Loucy (cell line): ENCODE measurements around the gene CRAMP1.

ENCODE experiments used
- H2AFZ ChIP-seq: fragments of 200-600 bp; sonication (generic); 2 replicates; pipeline ENCODE4 v1.6.0; 2016; ENCODE audit warnings: antibody characterized with exemption, mild to moderate bottlenecking, low read length, moderate library complexity
- H3F3A ChIP-seq: fragments of 200-600 bp; 2 replicates; pipeline ENCODE4 v1.6.0; 2016; ENCODE audit warnings: antibody characterized with exemption, low read depth, mild to moderate bottlenecking
- H3K27me3 ChIP-seq: fragments of 200-600 bp; sonication (generic); 2 replicates; pipeline ENCODE4 v1.6.1; 2014; ENCODE audit warnings: low read length, mild to moderate bottlenecking; ENCODE audit not compliant: insufficient read depth, poor library complexity, severe bottlenecking
- H3K36me3 ChIP-seq: fragments of 200-600 bp; sonication (generic); 2 replicates; pipeline ENCODE4 v1.6.1; 2016; ENCODE audit warnings: low read length; ENCODE audit not compliant: insufficient read depth
- H3K4me1 ChIP-seq: fragments of 200-600 bp; sonication (generic); 2 replicates; pipeline ENCODE4 v1.5.1; 2014; ENCODE audit warnings: low read length, mild to moderate bottlenecking; ENCODE audit not compliant: insufficient read depth, poor library complexity, severe bottlenecking
- H3K4me2 ChIP-seq: fragments of 200-600 bp; sonication (generic); 2 replicates; pipeline ENCODE4 v1.6.0; 2014; ENCODE audit warnings: antibody characterized with exemption, low read length, low read depth, mild to moderate bottlenecking; ENCODE audit not compliant: poor library complexity, severe bottlenecking
- H3K4me3 ChIP-seq: fragments of 200-600 bp; sonication (generic); 2 replicates; pipeline ENCODE4 v1.5.1; 2014; ENCODE audit warnings: low read length, mild to moderate bottlenecking, mixed read lengths; ENCODE audit not compliant: poor library complexity, severe bottlenecking
- H3K79me2 ChIP-seq: fragments of 200-600 bp; sonication (generic); 2 replicates; pipeline ENCODE4 v1.6.1; 2014; ENCODE audit warnings: low read length; ENCODE audit not compliant: insufficient read depth
- H3K9ac ChIP-seq: fragments of 200-600 bp; sonication (generic); 2 replicates; pipeline ENCODE4 v1.6.0; 2014; ENCODE audit warnings: mild to moderate bottlenecking, low read depth, low read length, moderate library complexity; ENCODE audit not compliant: poor library complexity, severe bottlenecking
- H3K9me2 ChIP-seq: fragments of 200-600 bp; sonication (generic); replicated peaks from 2 replicates; pipeline ENCODE4 v1.6.1; 2016; ENCODE audit warnings: low read depth, low read length, mixed read lengths
- H3K9me3 ChIP-seq: fragments of 200-600 bp; sonication (generic); 2 replicates; pipeline ENCODE4 v1.6.1; 2014; ENCODE audit warnings: mild to moderate bottlenecking, antibody characterized with exemption, low read length, low read depth; ENCODE audit not compliant: insufficient read depth
- H4K20me1 ChIP-seq: fragments of 200-600 bp; sonication (generic); 2 replicates; pipeline ENCODE4 v1.6.0; 2014; ENCODE audit warnings: antibody characterized with exemption, low read length, mild to moderate bottlenecking; ENCODE audit not compliant: insufficient read depth, poor library complexity, severe bottlenecking
- CTCF ChIP-seq: fragments of 200-600 bp; sonication (generic); conservative IDR thresholded peaks from 2 replicates; pipeline ENCODE4 v1.5.1; 2014; ENCODE audit warnings: mild to moderate bottlenecking, antibody characterized with exemption, low read length
- EZH2phosphoT487 ChIP-seq: fragments of 200-600 bp; IDR thresholded peaks from 2 replicates; pipeline ENCODE4 v1.6.1; 2018; ENCODE audit warnings: antibody characterized with exemption, mild to moderate bottlenecking, moderate library complexity, borderline replicate concordance

Gene CRAMP1

DNA sequence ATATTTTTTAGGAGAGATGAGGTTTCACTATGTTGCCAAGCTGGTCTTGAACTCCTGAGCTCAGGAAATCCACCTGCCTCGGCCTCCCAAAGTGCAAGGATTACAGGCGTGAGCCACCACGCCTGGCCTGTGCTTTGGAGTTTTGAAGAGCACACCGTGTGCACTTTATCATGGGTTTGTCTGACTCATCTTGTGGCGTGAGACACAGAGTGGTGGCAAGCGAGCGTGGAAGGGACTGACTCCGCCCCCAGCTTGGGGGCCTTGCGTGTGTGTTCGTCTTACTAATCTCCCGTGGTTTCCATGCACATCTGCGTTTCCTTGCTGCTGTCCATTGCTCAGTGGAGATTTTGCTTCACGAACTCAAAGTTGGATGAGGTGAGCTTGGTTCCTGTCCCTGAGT is 22.9 kb downstream of the CRAMP1 start:
- Histone ChIP-seq H2AFZ (no peak overlapping the region), H3K4me2 (no peak overlapping the region), H3K9me2 (no peaks in the 10 kb centered on the region), H3K9me3 (no peaks in the 10 kb centered on the region), H3K79me2 (no peaks in the 10 kb centered on the region), H3F3A (no peaks in the 10 kb centered on the region), H3K4me3 (no peak overlapping the region), H3K27me3 (no peaks in the 10 kb centered on the region), H4K20me1 (no peaks in the 10 kb centered on the region), H3K4me1 (no peaks in the 10 kb centered on the region), H3K36me3 (peaks cover 46% of the 10 kb centered on the region; the same call in 1 of the 2 replicates), H3K9ac (no peak overlapping the region)
- TF ChIP-seq CTCF (no peak), EZH2phosphoT487 (no peak)

- Histone ChIP-seq H3K27me3 (no peaks in the 10 kb centered on the region), H3K4me3 (no peak overlapping the region), H3K9me3 (no peaks in the 10 kb centered on the region), H3K79me2 (no peaks in the 10 kb centered on the region), H3F3A (no peaks in the 10 kb centered on the region), H3K9me2 (no peaks in the 10 kb centered on the region), H3K4me2 (no peak overlapping the region), H3K9ac (no peak overlapping the region), H2AFZ (no peak overlapping the region), H3K36me3 (peaks cover 57% of the 10 kb centered on the region; the same call in 1 of the 2 replicates), H3K4me1 (no peaks in the 10 kb centered on the region), H4K20me1 (no peaks in the 10 kb centered on the region)
- no peak for TF ChIP-seq EZH2phosphoT487
- TF ChIP-seq CTCF: no peak
These were observed 25.4 kb downstream of the CRAMP1 start for GRCh38 chr16:1637526-1637925.

DNA sequence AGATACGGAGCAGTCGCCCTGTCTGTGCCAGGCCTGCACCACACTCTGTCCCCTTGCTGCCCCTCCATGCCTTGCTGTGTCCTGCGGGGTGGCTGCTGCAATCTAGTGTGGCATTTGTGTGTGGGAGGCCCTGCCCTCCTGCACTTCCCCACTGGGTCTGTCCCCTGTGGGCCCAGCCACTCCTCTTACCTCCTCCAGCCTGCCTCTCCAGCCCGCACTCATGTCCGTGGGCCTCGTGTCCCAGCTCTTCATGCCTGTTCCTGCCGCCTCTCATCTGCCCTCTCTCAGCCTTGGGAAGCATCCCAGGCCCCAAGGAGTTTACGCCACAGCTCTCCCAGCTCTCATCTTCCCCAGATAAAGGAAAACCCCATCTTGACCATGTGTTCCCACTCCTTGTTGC is 26.6 kb downstream of the CRAMP1 start:
- Histone ChIP-seq H4K20me1 (no peaks in the 10 kb centered on the region), H3K79me2 (no peaks in the 10 kb centered on the region), H3K4me1 (no peaks in the 10 kb centered on the region), H3K9ac (no peak overlapping the region), H3F3A (no peaks in the 10 kb centered on the region), H3K36me3 (peaks cover 52% of the 10 kb centered on the region; the same call in 1 of the 2 replicates), H3K9me2 (no peaks in the 10 kb centered on the region), H3K4me3 (no peak overlapping the region), H3K9me3 (no peaks in the 10 kb centered on the region), H3K27me3 (no peaks in the 10 kb centered on the region), H2AFZ (no peak overlapping the region), H3K4me2 (no peak overlapping the region)
- TF ChIP-seq CTCF: no peak
- no peak for TF ChIP-seq EZH2phosphoT487
